Epithelial cell of esophagus (primary cell): ENCODE results near the gene CDK3.

Source experiments
- DNase-seq: peaks from one replicate; pipeline ENCODE4 v3.0.0; 2010; ENCODE audit warnings: low read depth
- H3K4me3 ChIP-seq: 2 replicates; pipeline ENCODE4 v1.5.1; 2011; ENCODE audit warnings: mild to moderate bottlenecking, low read length, control low read depth
- TF ChIP-seq, protein P1 (sequence below): IDR thresholded peaks from 2 replicates; pipeline ENCODE4 v1.5.1; 2011; ENCODE audit warnings: low read depth, mild to moderate bottlenecking, low read length, control low read depth, inconsistent platforms; ENCODE audit not compliant: insufficient read depth; ENCODE audit errors: missing control alignments

CDK3 gene

DNA sequence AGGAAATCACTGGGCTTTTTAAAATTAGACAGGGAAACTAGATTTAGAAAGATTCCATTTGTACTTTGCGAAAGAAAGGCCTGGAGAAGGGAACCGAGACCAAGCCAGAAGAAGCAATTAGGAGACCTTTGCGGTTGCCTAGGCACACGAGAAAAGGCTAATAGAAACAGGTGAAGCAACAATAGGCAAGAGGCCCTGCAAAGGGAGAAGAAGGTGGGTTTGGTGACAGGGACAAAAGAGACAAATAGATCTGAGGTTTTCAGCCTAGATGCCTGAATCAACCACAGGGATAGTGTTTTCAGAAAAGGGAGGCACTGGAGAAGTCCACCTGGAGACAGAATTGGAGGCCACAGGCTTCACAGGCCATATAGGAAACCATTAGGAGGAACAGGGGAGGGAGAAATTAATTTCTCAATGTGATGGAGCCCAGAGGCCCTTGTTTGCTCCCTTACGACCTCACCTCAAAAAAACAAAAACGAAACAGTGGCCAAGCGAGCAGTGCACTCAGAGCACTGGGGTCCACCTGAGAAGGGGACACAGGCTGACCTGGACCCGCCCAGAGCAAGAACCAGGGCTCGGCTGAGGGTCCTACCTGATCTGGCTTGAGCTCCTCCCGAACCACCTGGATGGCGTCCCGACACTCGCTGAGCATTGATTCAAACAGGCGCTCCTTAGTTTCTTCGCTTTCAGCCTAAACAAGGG lies 49.3 kb downstream of the CDK3 start:
- TF ChIP-seq, protein P1, sequence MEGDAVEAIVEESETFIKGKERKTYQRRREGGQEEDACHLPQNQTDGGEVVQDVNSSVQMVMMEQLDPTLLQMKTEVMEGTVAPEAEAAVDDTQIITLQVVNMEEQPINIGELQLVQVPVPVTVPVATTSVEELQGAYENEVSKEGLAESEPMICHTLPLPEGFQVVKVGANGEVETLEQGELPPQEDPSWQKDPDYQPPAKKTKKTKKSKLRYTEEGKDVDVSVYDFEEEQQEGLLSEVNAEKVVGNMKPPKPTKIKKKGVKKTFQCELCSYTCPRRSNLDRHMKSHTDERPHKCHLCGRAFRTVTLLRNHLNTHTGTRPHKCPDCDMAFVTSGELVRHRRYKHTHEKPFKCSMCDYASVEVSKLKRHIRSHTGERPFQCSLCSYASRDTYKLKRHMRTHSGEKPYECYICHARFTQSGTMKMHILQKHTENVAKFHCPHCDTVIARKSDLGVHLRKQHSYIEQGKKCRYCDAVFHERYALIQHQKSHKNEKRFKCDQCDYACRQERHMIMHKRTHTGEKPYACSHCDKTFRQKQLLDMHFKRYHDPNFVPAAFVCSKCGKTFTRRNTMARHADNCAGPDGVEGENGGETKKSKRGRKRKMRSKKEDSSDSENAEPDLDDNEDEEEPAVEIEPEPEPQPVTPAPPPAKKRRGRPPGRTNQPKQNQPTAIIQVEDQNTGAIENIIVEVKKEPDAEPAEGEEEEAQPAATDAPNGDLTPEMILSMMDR: no peak
- H3K4me3 ChIP-seq: no peak overlapping the region
- DNase-seq: no peak

DNA sequence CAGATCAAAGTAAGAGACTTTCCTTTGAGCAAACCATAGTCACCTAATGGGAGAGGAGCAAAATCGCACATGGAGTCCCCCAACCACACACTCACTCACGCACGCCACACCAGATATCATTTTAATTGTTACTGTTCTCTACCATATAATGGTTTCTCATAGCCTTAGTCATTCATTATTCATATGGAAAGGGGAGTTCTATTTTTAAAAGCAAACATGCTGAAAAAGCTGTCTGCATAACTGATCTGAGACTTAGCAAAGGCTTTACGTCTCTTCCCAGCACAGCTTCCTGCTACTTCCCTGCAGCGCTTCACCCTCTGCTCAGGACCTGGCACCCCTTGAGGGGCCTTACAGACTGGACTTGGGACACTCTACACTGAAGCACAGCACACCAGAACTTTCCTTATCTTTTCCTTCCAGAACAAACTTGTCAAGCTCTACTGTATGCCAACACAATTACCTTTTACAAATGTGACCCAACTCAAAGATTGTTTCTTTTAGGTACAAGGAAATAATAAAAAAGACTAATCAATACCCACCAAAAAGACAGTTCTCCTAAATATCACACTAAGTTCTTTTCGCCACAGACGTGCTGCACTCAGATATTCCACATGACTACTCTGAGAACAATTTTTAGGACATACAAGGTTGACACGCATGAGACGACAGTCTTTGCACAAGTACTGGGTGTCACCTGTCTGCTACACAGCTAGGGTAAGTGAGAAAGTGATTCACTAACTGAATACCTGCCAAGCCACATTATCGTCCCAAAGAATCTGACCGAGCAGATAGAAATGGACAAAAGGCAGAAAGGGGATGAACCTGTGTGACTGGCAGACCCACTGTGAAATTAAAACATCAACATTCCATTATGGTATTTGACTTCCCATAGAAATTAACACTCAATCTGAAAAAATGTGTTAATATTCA lies 50.1 kb downstream of the CDK3 start:
- TF ChIP-seq, protein P1: no peak
- peak overlapping the region; percentile 32 for H3K4me3 ChIP-seq
- peak; percentile 78 for DNase-seq

DNA sequence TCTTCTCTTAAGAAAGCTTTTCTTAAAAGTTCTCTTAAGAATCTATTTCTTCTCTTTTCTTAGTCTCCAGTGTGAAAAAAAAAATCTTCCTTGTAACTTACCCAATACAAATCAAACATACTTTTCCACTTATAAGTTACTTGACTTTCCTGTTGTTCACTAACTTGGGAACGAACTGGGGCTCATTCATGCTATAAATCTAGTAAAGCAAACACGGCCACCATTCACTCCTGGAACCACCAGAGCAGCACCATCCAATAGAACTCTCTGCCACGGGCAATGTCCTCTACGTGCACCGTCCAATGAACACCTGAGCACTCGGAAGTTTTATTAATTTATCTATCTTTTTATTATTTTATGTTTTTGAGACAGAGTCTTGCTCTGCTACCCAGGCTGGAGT lies 50.9 kb downstream of the CDK3 start:
- DNase-seq: no peak
- peak overlapping the region; percentile 32 for H3K4me3 ChIP-seq
- TF ChIP-seq, protein P1: no peak

DNA sequence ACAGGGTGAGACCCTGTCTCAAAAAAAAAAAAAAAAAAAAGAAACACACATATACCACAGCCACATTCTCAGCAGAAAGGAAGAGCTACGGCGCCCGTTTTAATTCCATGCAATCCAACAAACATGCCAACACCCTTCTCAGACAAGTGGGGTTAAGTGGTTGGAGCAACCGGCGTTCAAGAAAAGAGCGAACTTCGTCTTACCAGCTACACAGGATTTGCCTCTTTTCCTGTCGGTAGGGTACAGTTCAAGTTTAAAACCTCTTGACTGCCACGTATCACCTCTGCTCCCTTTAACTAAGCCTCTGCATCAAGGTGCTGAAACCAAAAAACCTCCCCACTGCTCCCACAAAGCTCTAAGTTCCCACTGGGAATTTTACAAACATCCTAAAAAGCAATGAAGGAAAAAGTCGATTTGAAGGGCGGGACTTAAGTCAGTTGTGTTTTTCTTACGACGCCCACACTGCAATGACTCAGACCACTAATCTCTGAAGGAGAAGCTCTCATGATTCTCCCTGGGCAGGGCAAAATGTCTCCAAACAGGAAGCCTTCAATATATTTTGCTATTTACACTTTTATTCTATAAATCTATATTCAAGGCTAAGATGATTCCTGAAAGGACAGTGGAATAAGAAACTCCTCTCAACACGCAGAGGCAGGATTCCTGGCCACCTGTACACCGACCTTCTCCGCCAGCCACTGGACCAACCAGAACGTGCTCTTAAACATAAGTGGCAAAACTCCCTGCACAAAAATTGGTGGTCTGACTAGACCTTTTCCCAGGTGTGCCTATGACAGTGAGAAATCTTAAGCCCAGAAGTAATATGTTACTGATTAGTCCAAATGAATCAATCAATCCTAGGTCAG lies 52.8 kb downstream of the CDK3 start:
- TF ChIP-seq, protein P1: no peak
- peak; percentile 94 for DNase-seq
- H3K4me3 ChIP-seq: peak overlapping the region; percentile 60

DNA sequence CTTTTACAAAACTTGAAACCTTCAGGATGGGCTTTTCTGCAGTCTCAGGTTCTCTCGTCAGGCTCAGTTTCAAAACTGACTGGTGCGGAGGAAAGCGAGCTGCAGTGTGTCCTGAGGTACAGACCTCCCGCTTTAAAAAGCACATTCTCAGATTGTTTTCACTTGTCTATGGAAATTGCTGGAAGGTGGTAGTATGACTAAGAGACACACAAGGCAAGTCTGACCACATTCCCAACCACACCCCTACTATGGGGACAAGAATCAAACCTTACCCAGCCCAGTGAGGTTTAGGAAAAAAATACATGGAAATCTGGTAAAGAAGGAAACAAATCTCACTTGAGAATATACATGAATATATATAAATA lies 53.4 kb downstream of the CDK3 start:
- TF ChIP-seq, protein P1: no peak
- DNase-seq: peak; percentile 93
- peak overlapping the region; percentile 31 for H3K4me3 ChIP-seq
